OCI-LY7 (cell line): ENCODE measurements around the gene HS3ST2.

Source experiments
- EZH2phosphoT487 ChIP-seq: fragments of 200-600 bp; sonication (generic); IDR thresholded peaks from 2 replicates; pipeline ENCODE4 v1.6.1; 2018; ENCODE audit warnings: low read depth, borderline replicate concordance, mild to moderate bottlenecking, mixed run types, antibody characterized with exemption, low read length, moderate library complexity, mixed read lengths
- TF ChIP-seq, protein P1 (sequence below): fragments of 200-600 bp; sonication (generic); conservative IDR thresholded peaks from 2 replicates; pipeline ENCODE4 v1.5.1; 2014; ENCODE audit warnings: mild to moderate bottlenecking, antibody characterized with exemption, low read length, moderate library complexity, mixed read lengths

DNA sequence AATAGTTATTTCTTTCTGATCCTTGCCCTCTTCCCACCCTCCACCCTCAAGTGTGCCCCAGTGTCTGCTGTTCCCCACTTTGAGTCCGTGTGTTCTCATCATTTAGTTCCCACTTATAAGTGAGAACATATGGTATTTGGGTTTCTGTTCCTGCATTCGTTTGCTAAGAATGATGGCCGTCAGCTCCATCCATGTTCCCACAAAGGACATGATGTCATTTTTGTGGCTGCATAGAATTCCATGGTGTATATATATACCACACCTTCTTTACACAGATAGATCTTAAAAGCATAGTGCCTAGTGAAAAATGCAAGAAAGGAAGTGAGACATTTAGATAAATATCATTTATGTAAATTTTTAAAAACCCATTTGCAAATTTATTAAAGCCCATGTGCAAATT is 33.1 kb downstream of the HS3ST2 start:
- TF ChIP-seq, protein P1, sequence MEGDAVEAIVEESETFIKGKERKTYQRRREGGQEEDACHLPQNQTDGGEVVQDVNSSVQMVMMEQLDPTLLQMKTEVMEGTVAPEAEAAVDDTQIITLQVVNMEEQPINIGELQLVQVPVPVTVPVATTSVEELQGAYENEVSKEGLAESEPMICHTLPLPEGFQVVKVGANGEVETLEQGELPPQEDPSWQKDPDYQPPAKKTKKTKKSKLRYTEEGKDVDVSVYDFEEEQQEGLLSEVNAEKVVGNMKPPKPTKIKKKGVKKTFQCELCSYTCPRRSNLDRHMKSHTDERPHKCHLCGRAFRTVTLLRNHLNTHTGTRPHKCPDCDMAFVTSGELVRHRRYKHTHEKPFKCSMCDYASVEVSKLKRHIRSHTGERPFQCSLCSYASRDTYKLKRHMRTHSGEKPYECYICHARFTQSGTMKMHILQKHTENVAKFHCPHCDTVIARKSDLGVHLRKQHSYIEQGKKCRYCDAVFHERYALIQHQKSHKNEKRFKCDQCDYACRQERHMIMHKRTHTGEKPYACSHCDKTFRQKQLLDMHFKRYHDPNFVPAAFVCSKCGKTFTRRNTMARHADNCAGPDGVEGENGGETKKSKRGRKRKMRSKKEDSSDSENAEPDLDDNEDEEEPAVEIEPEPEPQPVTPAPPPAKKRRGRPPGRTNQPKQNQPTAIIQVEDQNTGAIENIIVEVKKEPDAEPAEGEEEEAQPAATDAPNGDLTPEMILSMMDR = no peak
- no peak for TF ChIP-seq EZH2phosphoT487
